GM12865 (cell line): ENCODE results near the gene SEMA5B.

Experiments
- DNase-seq: peaks from one replicate; pipeline ENCODE4 v3.0.0; 2010; ENCODE audit warnings: low read depth
- H3K4me3 ChIP-seq: 2 replicates; pipeline ENCODE4 v1.5.1; 2011; ENCODE audit warnings: mild to moderate bottlenecking, low read depth, low read length, control low read depth
- CTCF ChIP-seq: IDR thresholded peaks from 2 replicates; pipeline ENCODE4 v1.5.1; 2011; ENCODE audit warnings: low read length, control low read depth, low read depth, inconsistent platforms; ENCODE audit not compliant: insufficient read depth; ENCODE audit errors: missing control alignments

The SEMA5B gene

DNA sequence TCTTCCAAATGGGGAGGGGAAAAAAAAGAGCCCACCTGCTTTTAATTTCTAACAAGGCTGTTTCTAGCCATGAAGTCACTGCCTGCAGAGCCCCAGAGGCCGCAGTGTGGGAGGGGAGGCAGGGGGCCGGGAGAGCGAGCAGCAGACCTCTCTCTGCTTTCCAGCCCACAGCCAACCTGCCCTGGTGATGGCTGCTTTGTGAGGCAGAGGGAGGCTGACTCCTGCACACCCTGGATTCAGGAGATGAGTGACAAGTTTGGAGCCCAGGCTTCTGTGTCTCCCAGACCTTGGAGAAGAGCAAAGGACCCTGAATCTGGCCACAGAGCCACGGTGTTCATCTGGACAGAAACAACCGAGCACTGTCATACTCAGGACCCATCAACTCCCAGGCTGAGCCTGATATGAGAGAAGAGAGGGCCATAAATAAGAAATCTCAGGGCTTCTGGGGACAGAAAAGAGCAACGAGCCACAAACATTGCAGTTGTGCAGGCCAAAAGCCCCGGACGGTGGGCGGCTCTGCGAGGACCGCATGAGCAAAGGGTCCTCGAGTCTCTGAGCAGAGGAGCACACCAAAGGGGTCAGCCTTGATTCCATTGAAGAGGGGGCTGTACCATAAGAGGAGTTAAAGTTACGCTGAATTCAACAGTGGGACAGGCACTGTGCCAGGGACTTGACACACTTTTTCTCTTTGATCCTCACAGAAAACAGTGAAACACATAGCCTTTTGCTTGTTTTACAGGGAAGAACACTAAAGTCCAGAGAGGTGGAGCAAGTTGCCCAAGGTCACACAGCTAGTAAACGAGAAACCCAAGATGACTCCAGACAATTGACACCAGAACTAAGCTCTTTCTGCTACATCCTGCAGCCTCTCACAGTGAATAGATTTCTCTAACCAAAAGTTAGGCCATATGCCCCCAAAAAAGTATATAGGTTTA, 97.2 kb downstream of the SEMA5B start:
- no peak for TF ChIP-seq CTCF
- no peak overlapping the region for H3K4me3 ChIP-seq

GRCh38 chr3:122929188-122930062, 98.1 kb downstream of the SEMA5B start:
- TF ChIP-seq CTCF: no peak
- H3K4me3 ChIP-seq: no peak overlapping the region
- no peak for DNase-seq

More for the DNA sequence above, 97.2 kb downstream of the SEMA5B start:
- DNase-seq: no peak

DNA sequence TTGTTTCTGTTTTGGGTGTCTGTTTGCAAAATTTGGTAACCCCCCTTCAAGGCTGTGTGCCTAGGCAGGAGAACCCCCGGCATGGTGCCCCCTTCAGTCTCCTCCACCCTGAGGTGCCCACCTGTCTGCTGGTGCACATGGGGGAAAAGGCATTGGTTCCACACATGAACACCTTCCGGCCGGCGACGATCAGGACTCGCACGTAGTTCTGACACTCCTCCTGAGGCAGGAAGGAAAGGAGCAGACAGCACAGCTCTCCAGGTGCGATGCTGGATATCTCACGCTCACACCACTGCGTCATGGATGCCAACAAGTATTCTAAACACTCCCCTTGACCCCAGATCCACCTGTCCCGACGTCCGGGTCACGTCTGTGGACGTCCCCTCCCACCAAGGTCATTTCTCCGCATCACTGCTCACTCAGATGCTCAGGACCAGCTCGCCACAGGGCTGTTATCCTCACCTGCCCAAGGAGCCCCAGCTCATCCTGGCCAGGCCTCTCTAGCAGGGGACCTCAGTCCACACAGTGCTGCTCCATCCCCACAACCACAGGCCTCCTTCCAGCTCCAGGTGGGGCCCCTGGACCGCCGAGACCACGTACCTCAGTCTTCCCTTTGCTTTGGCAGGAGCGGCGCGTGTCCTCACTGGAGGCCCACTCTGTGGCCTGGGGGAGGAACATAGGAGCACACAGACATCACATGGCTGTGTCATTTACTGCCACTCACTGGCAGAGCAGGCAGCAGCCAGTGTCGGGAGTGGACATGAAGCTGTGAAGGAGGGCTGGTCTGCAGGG, 99.0 kb downstream of the SEMA5B start:
- no peak overlapping the region for H3K4me3 ChIP-seq
- no peak for DNase-seq
- TF ChIP-seq CTCF: no peak

DNA sequence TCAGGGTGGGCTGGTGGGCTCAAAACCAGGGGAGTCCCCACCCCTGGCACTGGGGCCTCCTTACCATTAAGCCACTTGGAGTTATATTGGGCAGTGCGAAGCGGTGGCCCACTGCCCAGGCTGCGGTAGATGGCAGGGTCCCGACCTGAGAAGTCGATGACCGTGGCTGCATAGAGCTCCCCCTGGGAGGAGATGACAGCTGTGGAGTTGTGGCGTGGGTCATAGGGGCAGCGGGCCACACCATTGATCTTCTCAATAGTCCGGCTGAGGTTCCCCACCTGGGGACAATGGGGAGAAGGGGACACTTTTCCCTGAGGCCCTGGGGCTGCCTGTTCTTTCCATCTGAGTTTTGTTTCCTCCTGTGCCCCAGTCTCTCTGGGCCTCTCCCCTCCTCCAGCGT, 99.8 kb downstream of the SEMA5B start:
- H3K4me3 ChIP-seq: no peak overlapping the region
- DNase-seq: no peak
- TF ChIP-seq CTCF: no peak

DNA sequence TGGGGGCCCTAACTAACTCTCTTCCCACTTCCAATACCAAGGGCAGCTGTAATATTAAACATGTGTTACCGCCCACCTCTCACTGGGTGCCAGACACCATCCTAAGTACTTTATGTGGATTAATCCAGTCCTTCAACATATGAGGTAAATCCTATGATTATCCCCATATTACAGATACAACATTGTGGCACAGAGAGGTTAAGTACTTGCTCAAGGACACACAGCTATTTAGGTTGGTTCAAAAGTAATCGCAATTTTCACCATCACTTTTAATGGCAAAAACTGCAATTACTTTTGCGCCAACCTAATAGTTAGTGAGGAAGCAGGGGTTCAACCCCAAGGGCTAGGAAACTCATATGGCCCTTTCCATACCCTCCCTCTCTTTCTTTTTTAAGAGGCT, 100.8 kb downstream of the SEMA5B start:
- no peak overlapping the region for H3K4me3 ChIP-seq
- TF ChIP-seq CTCF: no peak
- no peak for DNase-seq

DNA sequence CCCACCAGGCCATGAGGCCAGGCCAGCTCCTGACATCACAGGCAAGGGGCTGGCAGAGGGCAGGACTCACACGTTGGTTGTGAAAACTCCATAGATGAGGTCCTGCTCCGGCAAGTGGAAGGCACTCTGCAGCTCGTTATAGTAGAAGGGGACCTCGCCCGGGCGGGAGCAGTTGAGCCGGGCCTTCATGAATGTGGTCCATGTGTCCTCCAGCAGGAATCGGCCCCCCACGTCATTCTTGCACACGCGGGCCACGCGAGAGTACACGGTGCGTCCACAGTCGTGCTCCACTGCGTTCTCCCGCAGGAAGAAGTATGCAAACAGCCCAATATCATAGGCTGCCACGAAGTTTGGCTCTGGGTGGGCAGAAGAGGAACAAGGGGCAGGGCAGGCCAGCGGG, 101.2 kb downstream of the SEMA5B start:
- no peak for TF ChIP-seq CTCF
- H3K4me3 ChIP-seq: no peak overlapping the region
- DNase-seq: no peak
